Astrocyte (in vitro differentiated cells and primary cell): ENCODE results near the gene CTSD.

ENCODE experiments used
- EZH2 ChIP-seq: IDR thresholded peaks from 2 replicates; pipeline ENCODE4 v1.6.1; 2012; ENCODE audit warnings: mild to moderate bottlenecking, low read length, inconsistent platforms; ENCODE audit not compliant: insufficient read depth
- TF ChIP-seq, protein P1 (sequence below): IDR thresholded peaks from 2 replicates; pipeline ENCODE4 v1.5.1; 2011; ENCODE audit warnings: low read depth, mild to moderate bottlenecking, inconsistent platforms, low read length, moderate library complexity; ENCODE audit not compliant: insufficient read depth

DNA sequence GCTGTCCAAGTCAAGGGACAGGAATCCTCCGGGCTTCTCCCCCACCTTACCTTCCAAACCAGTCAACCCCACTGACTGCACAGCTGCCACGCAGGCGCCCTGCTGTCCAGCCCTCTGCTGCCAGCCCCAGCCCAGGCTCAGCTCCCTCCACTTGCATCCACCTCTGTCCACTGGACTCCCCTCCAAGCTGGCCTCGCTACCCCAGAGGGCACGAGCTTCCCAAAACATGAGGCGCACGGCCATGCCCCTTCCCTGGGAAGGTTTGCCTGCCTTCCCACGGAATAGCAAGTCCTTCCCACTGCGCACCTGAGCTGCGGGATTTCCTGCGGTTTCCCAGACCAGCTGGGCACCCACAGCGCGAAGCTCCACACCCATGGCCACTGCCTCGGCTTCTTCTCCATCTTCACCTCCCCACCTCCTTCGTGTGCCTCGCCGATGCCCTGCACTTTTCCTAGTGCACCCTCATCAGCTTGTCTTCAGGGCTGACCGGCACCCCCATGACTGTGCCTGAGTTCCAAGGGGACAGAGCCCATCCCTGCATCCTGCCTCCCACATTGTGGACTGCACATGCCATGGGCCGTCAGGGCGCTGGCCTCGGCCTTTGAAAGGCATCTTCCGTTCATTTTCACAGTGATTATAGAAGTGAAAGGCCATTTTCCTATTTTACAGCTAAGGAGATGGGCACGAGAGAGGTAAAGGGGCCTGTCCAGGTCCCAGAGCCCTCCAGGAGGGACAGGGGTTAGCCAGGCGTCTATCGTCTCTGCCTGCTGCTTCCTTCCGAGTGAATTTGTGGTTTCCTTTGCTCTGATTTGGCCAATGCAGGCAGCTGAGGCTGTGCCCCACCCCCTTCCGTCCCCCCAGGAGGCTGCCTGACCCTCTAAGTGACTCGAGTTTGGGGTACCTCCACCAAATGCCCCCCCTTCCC is 29.7 kb downstream of the CTSD start:
- TF ChIP-seq, protein P1, sequence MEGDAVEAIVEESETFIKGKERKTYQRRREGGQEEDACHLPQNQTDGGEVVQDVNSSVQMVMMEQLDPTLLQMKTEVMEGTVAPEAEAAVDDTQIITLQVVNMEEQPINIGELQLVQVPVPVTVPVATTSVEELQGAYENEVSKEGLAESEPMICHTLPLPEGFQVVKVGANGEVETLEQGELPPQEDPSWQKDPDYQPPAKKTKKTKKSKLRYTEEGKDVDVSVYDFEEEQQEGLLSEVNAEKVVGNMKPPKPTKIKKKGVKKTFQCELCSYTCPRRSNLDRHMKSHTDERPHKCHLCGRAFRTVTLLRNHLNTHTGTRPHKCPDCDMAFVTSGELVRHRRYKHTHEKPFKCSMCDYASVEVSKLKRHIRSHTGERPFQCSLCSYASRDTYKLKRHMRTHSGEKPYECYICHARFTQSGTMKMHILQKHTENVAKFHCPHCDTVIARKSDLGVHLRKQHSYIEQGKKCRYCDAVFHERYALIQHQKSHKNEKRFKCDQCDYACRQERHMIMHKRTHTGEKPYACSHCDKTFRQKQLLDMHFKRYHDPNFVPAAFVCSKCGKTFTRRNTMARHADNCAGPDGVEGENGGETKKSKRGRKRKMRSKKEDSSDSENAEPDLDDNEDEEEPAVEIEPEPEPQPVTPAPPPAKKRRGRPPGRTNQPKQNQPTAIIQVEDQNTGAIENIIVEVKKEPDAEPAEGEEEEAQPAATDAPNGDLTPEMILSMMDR: no peak
- TF ChIP-seq EZH2: no peak
